GM18858 (cell line): ENCODE results near the gene SNX25.
A peak's percentile ranks its signal among the peaks of the same experiment; 100 is the strongest.
"Not testable (repeated sequence)": the region's sequence is repeated elsewhere in the genome, so short reads cannot be mapped to it uniquely, and the experiment has no call there.

ENCODE experiments used
- ATAC-seq: cut with Tn5 transposase; IDR thresholded peaks from one replicate; pipeline ENCODE4 v1.9.1; 2021; ENCODE audit not compliant: unreplicated experiment

SNX25 gene

DNA sequence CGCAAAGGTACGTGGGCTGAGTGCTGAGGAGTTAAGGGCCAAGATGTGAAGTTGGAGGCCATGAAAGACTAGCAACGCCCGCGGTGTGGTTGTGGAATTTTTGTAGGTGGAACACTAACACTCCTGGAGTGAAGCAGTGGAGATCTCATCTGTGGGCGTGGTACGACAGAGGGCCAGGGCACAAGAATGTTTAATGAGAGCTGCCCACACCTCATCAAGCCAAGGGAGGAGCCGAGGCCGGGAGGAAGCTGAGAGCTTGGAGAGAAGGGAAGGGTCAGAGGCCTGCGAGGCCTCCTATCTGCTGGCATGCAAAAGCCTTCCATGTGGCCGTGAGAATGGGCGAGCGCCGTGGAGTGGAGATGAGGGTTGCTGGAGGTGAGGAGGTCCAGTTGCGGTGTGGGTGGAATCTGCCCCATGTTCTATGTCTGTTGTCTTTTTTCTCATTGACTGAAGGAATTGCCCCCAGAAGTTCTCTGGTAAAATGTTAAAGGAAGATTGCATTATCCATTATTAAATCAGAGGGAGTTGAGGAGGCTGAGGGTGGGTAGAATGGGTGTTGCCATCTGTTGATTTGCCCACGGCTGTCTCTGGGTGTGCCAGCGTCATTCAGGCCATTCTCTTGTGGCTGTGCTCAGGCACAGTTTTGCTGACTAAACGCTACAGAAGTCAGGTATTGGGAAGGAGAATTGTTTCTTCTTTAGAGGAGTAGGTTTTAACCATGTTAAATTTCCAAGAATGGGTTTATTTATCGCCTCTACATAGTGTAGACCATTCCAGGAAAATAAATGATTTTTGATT, 19.8 kb downstream of the SNX25 start:
- no peak for ATAC-seq

DNA sequence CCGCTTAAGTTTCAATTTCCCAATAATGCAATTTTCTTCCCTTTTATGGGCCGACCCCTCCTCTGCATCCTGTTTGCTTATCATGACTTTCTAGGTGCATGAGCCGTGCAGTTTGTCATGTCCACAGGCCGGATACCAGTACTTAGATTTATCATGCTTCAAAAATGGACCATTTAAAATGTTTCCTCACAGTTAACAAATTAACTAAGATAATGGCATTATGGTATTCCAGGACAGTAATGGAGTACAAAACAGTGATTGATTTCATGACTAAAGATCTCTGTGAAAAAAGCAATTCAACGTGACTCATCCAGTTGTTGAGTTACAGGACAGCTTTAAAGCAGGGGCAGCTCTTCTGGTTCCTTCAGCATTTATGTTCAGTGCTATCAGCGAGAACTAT, 23.0 kb downstream of the SNX25 start:
- ATAC-seq = no peak

DNA sequence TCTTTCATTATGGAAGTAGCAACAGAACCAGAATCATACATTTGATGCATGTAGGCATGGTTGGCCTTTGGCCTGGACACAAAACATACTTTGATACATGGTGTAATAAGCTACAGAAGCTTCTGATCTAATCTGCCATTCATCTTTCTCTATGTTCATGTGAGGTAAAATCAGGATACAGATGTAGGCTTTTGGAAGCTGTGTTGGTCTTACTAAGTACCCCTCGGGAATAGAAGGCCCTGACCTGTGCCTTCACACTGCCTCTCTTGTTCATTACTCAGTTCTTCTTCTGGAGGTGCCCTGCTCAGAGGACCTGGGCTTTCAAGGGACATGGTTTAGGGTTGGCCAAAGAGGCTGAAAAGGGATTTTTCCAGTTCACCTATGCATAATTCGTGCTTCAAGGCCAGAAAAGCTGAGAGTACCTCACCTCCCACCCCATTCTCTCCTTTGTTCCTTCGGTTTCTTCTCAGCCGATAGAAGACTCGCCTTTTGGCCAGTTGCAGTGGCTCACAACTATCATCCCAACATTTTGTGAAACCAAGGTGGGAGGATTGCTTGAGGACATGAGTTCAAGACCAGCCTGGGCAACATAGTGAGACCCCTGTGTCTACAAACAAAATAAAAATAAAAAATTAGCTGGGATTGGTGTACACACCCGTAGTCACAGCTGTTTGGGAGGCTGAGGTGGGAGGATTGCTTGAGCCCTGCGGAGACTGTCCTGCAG, 25.9 kb downstream of the SNX25 start:
- no peak for ATAC-seq

DNA sequence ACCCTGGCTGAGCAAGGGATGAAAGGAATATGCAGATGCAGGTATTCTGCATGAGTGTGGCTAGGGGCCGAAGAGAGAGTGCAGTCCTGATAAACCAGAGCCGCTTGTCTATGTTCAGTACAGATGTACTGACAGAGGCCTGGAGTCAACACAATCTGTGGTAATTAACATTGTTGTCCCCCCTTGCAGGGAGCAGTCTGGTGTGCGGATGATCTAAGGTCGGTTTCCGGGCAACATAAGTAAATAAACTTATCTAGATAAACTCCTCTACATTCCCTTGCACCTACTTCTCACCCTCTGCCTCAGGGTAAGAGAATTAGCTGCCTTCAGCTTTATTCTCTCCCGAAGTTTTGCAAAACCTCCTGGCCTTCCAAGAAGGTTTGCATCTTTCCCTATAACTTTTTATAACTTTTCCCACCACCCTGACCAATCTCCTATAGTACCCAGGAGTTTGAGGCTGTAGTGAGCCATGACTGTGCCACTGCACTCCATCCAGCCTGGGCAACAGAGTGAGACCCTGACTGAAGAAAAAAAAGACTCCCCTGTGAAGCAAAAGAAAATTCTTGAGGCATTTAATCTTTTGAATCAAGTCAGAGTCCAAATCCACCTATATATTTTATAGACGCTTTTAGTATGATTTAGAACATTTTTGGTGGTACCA, 26.6 kb downstream of the SNX25 start:
- no peak for ATAC-seq

- ATAC-seq = no peak
These were observed 27.8 kb downstream of the SNX25 start for GRCh38 chr4:185237175-185237574.

- ATAC-seq = no peak
These were observed 28.9 kb downstream of the SNX25 start for GRCh38 chr4:185238215-185238681.

- ATAC-seq = no peak
These were observed 29.4 kb downstream of the SNX25 start for GRCh38 chr4:185238750-185239149.

GRCh38 chr4:185240486-185240885, 31.1 kb downstream of the SNX25 start:
- not testable (repeated sequence) for ATAC-seq

- ATAC-seq = no peak
These were observed 33.5 kb downstream of the SNX25 start for GRCh38 chr4:185242749-185243533.

DNA sequence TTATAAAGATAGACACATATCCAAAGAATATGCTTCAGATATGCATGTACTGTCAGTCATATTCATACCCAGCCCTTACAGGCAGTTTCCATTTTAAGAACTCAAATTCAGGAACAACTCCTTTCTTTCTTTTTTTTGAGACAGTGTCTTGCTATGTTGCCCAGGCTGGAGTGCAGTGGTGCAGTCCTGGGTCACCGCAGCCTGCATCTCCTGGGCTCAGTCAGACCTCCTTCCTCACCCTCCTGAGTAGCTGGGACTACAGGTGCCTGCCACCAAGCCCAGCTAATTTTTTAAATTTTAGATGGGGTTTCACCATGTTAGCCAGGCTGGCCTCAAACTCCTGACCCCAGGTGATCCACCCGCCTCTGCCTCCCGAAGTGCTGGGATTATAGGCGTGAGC, 34.5 kb downstream of the SNX25 start:
- ATAC-seq = no peak

- no peak for ATAC-seq
These were observed 35.4 kb downstream of the SNX25 start for GRCh38 chr4:185244763-185245162.

GRCh38 chr4:185246453-185246852, 37.1 kb downstream of the SNX25 start:
- ATAC-seq = no peak

DNA sequence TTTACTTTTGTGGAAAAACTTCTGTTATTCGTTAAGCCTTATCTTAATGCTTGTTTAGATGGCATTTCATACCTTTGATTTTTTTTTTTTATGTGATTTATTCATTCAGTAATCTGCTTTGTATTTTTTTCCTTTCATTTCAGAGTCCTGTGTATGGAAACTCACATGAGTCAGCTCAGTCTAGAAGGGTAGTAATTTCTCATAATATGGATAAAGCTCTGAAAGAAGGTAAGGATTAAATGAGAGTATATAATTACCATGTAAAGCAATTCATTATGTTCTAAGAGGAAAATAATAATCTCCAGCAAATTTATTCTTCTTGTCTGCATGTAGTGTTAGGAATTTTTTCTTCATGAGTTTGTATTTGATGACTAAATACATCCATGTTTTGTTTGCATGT, 37.8 kb downstream of the SNX25 start:
- ATAC-seq = no peak

DNA sequence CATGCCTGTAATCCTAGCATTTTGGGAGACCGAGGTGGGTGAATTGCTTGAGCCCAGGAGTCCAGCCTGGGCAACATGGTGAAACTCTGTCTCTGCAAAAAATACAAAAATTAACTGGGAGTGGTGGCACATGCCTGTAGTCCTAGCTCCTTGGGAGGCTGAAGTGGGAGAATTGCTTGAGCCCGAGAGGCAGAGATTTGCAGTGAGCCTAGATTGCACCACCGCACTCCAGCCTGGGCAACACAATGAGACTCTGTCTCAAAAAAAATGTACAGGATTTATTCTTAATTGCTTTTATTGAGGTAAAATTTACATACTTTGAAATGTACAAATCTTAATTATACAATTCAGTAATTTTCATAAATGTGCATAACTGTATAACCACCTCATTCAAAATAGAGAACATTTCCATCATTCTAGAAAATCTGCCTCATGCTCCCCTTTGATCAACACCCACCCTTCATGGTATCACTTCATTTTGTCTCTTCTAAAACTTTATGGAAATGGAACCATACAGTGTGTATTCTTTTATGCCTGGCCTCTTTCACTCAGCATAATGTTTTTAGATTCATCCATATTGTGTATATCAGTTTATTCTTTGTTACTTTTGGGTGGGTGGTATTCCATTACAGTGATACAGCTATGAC, 39.1 kb downstream of the SNX25 start:
- no peak for ATAC-seq

DNA sequence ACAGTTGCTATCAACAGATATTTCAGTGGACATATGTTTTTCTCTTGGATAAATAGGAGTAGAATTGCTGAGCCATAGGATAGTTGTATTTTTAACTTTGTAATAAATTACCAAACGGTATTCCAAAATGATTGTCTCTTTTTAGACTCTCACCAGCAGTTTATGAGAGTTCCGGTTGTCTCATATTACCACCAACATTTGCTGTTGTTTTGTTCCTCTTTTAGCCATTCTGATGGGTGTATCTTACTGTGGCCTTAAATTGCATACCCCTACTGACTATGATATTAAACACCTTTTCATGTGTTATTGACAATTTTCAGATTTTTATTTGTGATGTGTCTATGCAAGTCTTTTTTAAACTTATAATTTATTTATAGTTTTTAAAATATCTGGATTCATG, 39.7 kb downstream of the SNX25 start:
- no peak for ATAC-seq

DNA sequence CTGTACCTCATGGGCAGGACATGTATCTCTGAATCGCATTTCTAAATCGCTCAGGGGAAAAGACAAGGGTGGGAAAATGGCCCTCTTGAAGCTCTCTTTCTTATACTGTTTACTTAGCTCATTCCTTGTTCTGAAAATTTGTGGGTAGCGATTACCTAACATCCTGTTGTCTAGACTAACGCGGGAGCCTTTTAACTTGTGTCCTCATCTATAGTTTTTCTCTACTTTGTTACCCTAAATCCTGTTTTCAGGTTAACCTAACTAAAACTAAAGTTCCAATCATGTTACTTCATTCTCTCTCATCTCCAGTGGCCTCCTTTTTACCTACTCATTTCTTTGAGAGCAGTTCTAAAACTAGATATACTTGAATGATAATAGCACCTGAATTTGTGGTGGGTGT, 45.0 kb downstream of the SNX25 start:
- no peak for ATAC-seq

GRCh38 chr4:185255868-185256267, 46.5 kb downstream of the SNX25 start:
- ATAC-seq = peak; percentile 34

DNA sequence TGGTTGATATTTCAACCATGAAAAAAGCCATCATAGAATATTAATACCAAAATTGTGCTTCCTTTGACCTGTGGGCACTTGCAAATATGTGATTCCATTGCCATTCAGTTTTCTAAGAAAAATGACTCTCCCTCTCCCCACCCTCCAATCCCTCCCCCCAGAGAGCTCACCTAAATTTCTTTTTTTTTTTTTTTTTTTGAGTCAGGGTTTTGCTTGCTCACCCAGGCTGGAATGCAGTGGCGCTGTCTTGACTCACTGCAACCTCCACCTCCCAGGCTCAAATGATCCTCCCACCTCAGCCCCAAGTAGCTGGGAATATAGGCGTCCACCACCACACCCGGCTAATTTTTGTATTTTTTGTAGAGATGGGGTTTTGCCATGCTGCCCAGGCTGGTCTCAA, 47.0 kb downstream of the SNX25 start:
- no peak for ATAC-seq

DNA sequence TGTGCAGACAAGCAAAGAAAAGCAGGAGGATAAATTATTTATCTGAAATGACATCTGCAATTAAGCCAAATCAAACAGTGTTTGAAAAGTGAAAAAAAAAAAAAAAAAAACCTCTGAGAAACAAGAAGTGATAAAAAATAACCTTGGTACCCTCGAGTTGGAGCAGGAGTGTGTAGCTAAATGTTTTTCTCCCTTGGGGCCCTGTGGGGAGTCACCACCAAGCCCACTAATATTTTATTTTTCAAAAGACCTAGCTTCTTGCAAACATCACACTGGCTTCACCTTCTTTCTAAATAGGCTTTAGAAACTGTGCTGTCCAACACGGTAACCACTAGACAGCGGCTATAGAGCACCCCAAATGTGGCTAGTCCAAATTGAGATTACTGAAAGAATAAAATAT, 47.7 kb downstream of the SNX25 start:
- no peak for ATAC-seq

DNA sequence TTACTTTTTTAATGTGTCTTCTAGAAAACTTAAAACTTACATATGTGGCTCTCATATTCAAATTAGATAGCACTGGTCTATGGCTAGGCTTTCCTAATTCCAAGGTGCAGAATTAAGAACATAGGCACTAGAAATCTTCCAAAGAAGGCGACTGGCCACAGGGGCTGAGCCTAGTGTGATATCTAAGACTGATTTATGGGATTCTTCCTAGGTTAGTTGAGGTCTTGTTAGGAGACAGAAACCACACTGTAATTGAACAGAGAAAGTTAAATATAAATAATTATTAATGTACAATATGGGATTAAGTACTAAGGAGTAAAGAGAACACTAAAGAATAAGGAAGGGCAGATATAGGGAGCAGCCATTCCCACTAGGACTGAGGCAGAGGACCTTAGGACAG, 48.3 kb downstream of the SNX25 start:
- no peak for ATAC-seq

DNA sequence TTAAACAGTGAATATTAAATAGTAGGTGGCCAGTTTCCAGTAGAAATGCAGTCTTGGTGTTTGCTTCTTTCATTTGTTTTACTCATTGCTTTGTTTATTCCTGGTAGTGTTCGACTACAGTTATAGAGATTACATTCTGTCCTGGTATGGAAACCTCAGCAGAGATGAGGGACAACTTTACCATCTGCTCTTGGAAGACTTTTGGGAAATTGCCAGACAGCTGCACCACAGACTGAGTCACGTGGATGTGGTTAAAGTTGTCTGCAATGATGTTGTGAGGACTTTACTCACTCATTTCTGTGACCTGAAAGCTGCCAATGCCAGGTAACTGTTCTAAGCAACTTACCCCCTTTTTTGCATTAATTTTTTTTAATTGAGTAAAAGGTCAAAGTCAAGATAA, 49.3 kb downstream of the SNX25 start:
- ATAC-seq = peak; percentile 35
